Measurements from ENCODE around the gene LAYN. TPM values are rescaled to one million over a fixed set of nuclear protein-coding genes. Genes with fewer than 3 reads are reported as not detected.
A peak's percentile ranks its signal among the peaks of the same experiment; 100 is the strongest.

LAYN gene
- total and polyA plus RNA-seq, 3 experiments from 2014 or later, result 0.21 to 1.4 (median 0.85) TPM

DNA sequence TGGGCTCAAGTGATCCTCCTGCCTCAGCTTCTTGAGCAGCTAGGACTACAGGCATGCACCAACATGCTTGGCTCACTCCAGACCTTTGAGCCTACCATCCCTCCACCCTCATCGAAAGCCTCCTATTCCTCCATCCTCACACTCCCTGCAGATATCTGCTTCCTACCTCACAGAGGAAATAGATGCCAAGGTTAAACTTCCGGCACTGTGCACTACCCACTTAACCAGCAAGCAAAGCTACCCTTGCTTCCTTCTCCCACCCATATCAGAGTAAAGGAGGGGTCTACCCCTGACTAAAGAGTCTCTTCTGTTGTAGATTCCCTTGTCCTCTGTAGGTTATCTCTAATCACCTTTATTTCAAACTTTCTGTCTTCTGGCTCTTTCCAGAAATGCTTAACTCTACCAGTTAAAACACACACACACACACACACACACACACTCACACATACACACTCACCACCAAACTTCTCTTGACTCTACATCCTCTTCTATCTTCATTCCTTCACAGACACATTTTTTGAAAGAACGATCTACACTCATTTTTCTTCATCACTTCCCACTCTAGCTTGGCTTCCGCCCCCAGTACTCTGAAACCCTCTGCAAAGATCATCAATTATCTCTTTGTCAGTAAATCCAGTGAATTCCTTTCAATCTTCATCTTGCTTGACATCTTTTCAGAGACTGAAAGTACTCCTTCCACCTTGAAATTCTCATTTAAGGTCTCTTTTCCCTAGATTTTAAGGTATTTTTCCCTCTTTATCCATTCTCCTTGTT, 50.9 kb downstream of the LAYN start:
- no peak overlapping the region for H3K27ac ChIP-seq (ENCODE audit: low read depth, low read length)
- ChIA-PET POLR2A (interaction anchor here (0.9 kb wide), 1 partner anchor 176 kb away, joined by 3 read pairs; no protein-coding TSS in a partner anchor), CTCF (interaction anchor here (8.6 kb wide), 1 partner anchor 186 kb away, joined by 97 read pairs; no protein-coding TSS in a partner anchor)
- Mint-ChIP-seq H3K36me3 (no peaks in the 10 kb centered on the region), H3K4me1 (no peaks in the 10 kb centered on the region), H3K27me3 (peaks cover 4 to 8% of the 10 kb centered on the region in 2 donors), H3K4me3 (no peak overlapping the region), H3K9me3 (no peaks in the 10 kb centered on the region), H3K27ac (no peak overlapping the region)
- no peak overlapping the region for H3K4me3 ChIP-seq (ENCODE audit: low read length)
- no peaks in the 10 kb centered on the region for H3K4me1 ChIP-seq (ENCODE audit: insufficient read depth, low read length)
- no peaks in the 10 kb centered on the region for H3K9me3 ChIP-seq (ENCODE audit: low read length)
- H3K27me3 ChIP-seq (ENCODE audit: insufficient read depth, low read length, poor library complexity, severe bottlenecking), result no peaks in the 10 kb centered on the region
- DNase-seq, result no peak
- H3K36me3 ChIP-seq (ENCODE audit: insufficient read depth, low read length), result no peaks in the 10 kb centered on the region

DNA sequence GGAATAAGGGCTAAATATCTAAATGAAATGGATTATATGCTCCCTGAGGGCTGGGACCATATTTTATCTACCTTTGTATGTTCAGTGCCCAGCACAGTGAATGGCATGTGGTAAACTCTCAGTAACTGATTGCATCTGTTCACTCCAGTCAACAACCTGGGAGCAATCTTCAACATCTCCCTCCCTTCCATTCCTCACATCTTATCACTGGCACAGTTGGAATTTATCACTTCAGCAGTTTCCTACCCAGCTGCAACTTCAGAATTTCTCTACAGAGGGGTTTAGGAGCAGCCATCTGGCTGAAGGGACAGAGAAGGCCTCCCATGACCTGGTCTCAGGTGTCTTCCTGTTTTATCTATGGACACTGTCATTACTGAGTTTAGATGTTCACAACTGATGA, 52.0 kb downstream of the LAYN start:
- CTCF ChIA-PET, result interaction anchor here (8.6 kb wide), 1 partner anchor 185 kb away, joined by 97 read pairs; no protein-coding TSS in a partner anchor

DNA sequence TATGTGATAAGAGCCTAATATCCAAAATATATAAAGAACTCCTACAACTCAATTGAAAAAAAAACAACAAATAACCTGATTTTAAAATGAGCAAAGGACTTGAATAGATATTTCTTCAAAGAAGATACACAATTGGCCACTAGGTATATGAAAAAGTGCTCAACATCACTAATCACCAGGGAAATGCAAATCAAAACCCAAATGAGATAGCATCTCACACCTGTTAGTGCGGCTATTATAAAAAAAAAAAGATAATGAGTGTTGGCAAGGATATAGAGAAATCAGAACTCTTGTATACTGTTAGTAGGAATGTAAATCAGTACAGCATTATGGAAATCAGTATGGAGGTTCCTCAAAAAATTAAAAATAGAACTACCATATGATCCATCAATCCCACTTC, 55.8 kb downstream of the LAYN start:
- Histone ChIP-seq H3K4me3 (ENCODE audit: low read length) (no peak overlapping the region), H3K27ac (ENCODE audit: low read depth, low read length) (no peak overlapping the region), H3K36me3 (ENCODE audit: insufficient read depth, low read length) (no peaks in the 10 kb centered on the region), H3K27me3 (ENCODE audit: insufficient read depth, low read length, poor library complexity, severe bottlenecking) (no peaks in the 10 kb centered on the region), H3K9me3 (ENCODE audit: low read length) (no peaks in the 10 kb centered on the region), H3K4me1 (ENCODE audit: insufficient read depth, low read length) (peaks cover 2% of the 10 kb centered on the region)
- CTCF ChIA-PET, result no interaction called here
- no peak for DNase-seq
- Mint-ChIP-seq H3K36me3 (no peaks in the 10 kb centered on the region), H3K27ac (no peak overlapping the region), H3K27me3 (peaks cover 4 to 8% of the 10 kb centered on the region in 2 donors), H3K4me3 (no peak overlapping the region), H3K4me1 (peaks cover 0 to 4% (median 2%) of the 10 kb centered on the region in 3 donors), H3K9me3 (no peaks in the 10 kb centered on the region)
- POLR2A ChIA-PET, result no interaction called here

More for the DNA sequence above, 52.0 kb downstream of the LAYN start:
- H3K36me3 Mint-ChIP-seq, result no peaks in the 10 kb centered on the region
- H3K27me3 Mint-ChIP-seq, result peaks cover 4 to 8% of the 10 kb centered on the region in 2 donors
- H3K9me3 Mint-ChIP-seq, result no peaks in the 10 kb centered on the region
- POLR2A ChIA-PET, result no interaction called here
- no peaks in the 10 kb centered on the region for H3K36me3 ChIP-seq (ENCODE audit: insufficient read depth, low read length)
- H3K27ac ChIP-seq (ENCODE audit: low read depth, low read length), result no peak overlapping the region
- no peak overlapping the region for H3K27ac Mint-ChIP-seq
- no peak for DNase-seq
- H3K4me3 ChIP-seq (ENCODE audit: low read length), result no peak overlapping the region
- no peak overlapping the region for H3K4me3 Mint-ChIP-seq
- H3K9me3 ChIP-seq (ENCODE audit: low read length), result no peaks in the 10 kb centered on the region
- H3K4me1 Mint-ChIP-seq, result no peaks in the 10 kb centered on the region
- H3K27me3 ChIP-seq (ENCODE audit: insufficient read depth, low read length, poor library complexity, severe bottlenecking), result no peaks in the 10 kb centered on the region
- no peaks in the 10 kb centered on the region for H3K4me1 ChIP-seq (ENCODE audit: insufficient read depth, low read length)

DNA sequence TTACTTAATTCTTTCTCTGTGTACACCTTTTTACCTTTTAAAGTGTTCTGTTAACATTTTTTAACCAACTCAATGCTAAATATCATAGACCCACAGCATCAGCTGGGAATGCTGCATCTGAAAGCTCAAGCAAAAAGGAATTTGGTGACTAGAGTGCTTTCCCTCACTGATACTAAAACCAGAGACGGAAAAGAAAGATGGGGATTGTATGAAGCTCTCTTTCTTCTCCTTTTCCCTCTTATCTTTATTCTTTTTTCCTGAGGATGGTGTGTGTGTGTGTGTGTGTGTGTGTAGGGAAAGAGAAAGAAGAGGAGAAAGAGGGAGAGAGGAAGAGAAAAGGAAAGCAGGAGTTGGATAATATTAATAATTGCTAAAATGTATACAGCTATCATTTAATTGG, 57.6 kb downstream of the LAYN start:
- Histone ChIP-seq H3K36me3 (ENCODE audit: insufficient read depth, low read length) (no peaks in the 10 kb centered on the region), H3K27ac (ENCODE audit: low read depth, low read length) (no peak overlapping the region), H3K4me3 (ENCODE audit: low read length) (no peak overlapping the region), H3K4me1 (ENCODE audit: insufficient read depth, low read length) (peaks cover 8% of the 10 kb centered on the region), H3K9me3 (ENCODE audit: low read length) (no peaks in the 10 kb centered on the region), H3K27me3 (ENCODE audit: insufficient read depth, low read length, poor library complexity, severe bottlenecking) (no peaks in the 10 kb centered on the region)
- ChIA-PET POLR2A (no interaction called here), CTCF (interaction anchor here (1.4 kb wide), 1 partner anchor 178 kb away, joined by 5 read pairs; no protein-coding TSS in a partner anchor)
- DNase-seq, result no peak
- H3K27ac Mint-ChIP-seq, result peak overlapping the region in 2 of 8 donors; percentile 4 to 38
- H3K4me3 Mint-ChIP-seq, result peak overlapping the region in 1 of 7 donors; percentile 16
- no peaks in the 10 kb centered on the region for H3K9me3 Mint-ChIP-seq
- peaks cover 7 to 11% (median 7%) of the 10 kb centered on the region in 3 donors for H3K4me1 Mint-ChIP-seq
- peaks cover 4 to 8% of the 10 kb centered on the region in 2 donors for H3K27me3 Mint-ChIP-seq
- peaks cover 0 to 3% (median 0%) of the 10 kb centered on the region in 3 donors for H3K36me3 Mint-ChIP-seq

DNA sequence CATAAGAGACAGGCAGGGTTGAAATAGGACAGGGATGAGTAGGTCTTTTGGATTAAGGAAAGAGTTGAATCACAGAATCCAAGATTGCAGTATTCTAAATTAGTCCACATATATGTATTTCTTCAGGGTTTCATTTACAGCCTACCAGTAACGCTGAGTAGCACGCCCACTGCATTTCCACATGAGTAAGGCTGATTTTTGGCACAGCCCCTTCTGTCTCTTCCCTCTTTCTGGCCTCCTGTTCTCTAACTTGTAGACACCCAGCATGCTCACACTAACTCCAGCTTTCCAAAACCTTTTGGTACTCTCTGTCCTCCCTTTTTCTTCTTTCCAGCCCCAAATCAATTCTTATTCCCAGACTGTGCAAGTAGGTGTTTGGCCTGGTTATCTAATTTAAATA, 58.0 kb downstream of the LAYN start:
- Mint-ChIP-seq H3K36me3 (peaks cover 0 to 7% (median 0%) of the 10 kb centered on the region in 3 donors), H3K4me1 (peaks cover 11 to 15% (median 11%) of the 10 kb centered on the region in 3 donors), H3K9me3 (no peaks in the 10 kb centered on the region), H3K27me3 (peaks cover 4 to 8% of the 10 kb centered on the region in 2 donors), H3K27ac (peak overlapping the region in 1 of 8 donors; percentile 38), H3K4me3 (peak overlapping the region in 1 of 7 donors; percentile 75)
- Histone ChIP-seq H3K4me1 (ENCODE audit: insufficient read depth, low read length) (peaks cover 13% of the 10 kb centered on the region), H3K27me3 (ENCODE audit: insufficient read depth, low read length, poor library complexity, severe bottlenecking) (no peaks in the 10 kb centered on the region), H3K4me3 (ENCODE audit: low read length) (no peak overlapping the region), H3K9me3 (ENCODE audit: low read length) (no peaks in the 10 kb centered on the region), H3K27ac (ENCODE audit: low read depth, low read length) (no peak overlapping the region), H3K36me3 (ENCODE audit: insufficient read depth, low read length) (no peaks in the 10 kb centered on the region)
- CTCF ChIA-PET, result interaction anchor here (1.4 kb wide), 1 partner anchor 178 kb away, joined by 5 read pairs; no protein-coding TSS in a partner anchor
- POLR2A ChIA-PET, result no interaction called here
- DNase-seq, result no peak

DNA sequence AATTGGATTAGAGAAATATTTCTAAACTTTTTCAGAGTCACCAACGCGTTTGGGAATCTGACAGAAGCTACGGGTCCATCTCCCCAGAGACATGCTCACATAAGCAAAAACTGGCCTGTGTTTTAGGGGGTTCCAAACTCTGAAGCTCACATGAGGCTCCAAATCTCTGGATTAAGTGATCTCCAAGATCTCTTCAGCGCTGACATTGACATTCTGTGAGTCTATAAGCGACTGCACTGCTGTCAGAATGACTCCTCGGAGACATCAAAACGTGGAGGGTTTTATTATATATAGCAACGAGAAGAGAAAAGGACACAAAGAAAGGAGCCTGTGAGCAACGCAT, 61.1 kb downstream of the LAYN start:
- no peak for DNase-seq
- CTCF ChIA-PET, result interaction anchor here (0.6 to 0.9 kb wide), 2 partner anchors 165 to 175 kb away, joined by 3 to 6 read pairs; partner anchors contain the start of gene PPP2R1B
- H3K4me3 ChIP-seq (ENCODE audit: low read length), result peak overlapping the region; percentile 57
- H3K9me3 Mint-ChIP-seq, result no peaks in the 10 kb centered on the region
- H3K9me3 ChIP-seq (ENCODE audit: low read length), result no peaks in the 10 kb centered on the region
- no peaks in the 10 kb centered on the region for H3K27me3 ChIP-seq (ENCODE audit: insufficient read depth, low read length, poor library complexity, severe bottlenecking)
- H3K27me3 Mint-ChIP-seq, result no peaks in the 10 kb centered on the region
- H3K36me3 ChIP-seq (ENCODE audit: insufficient read depth, low read length), result no peaks in the 10 kb centered on the region
- H3K4me1 Mint-ChIP-seq, result peaks cover 23 to 32% (median 32%) of the 10 kb centered on the region in 3 donors
- H3K36me3 Mint-ChIP-seq, result peaks cover 0 to 7% (median 0%) of the 10 kb centered on the region in 3 donors
- POLR2A ChIA-PET, result interaction anchor here (1.2 kb wide), 1 partner anchor 165 kb away, joined by 3 read pairs; the partner anchor contains the start of gene PPP2R1B
- H3K27ac ChIP-seq (ENCODE audit: low read depth, low read length), result peak overlapping the region; percentile 71
- peaks cover 27% of the 10 kb centered on the region for H3K4me1 ChIP-seq (ENCODE audit: insufficient read depth, low read length)
- peak overlapping the region; percentile 93 to 97 (median 96) for H3K27ac Mint-ChIP-seq
- H3K4me3 Mint-ChIP-seq, result peak overlapping the region; percentile 87 to 96 (median 93)

DNA sequence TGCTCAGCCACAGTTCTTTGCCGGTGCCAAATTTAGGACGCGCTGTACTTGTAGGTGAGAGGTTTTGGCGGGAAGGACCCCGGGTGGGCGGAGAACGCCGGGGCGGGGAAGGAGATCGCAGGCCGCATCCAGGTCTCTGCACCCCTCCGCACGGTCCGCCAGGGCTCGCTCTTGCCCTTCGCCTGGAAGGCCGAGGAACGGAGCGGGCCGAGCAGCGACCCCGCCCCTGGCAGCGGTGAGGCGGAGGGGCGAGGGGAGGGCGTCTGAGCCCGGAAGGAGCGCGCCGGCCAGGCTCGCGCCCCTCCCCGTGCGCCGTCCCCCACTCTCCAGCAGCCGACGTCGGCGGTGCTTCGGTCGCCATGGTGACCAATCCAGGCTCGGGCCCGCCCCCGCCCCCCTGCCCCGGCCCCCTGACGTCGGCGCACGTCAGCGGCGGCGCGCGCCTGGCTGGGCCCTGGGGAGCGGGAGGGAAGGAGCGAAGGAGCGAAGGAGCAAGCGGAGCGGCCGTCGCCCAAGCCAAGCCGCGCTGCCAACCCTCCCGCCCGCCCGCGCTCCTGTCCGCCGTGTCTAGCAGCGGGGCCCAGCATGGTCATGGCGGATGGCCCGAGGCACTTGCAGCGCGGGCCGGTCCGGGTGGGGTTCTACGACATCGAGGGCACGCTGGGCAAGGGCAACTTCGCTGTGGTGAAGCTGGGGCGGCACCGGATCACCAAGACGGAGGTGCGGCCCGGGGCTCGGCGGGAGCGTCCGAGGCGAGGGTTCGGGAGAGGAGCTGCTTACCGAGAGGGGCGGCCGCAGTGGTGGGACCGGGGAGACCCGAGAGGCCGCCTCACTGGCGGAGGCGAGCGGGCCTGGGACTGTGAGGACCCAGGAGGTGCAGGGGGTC, 61.7 kb downstream of the LAYN start, which contains the start of gene SIK2:
Gene SIK2, plus strand, starts transcription at position 471 of the 886 bp plus-strand sequence. Its CDS starts 115 bp downstream, at position 586.
- H3K27me3 ChIP-seq (ENCODE audit: insufficient read depth, low read length, poor library complexity, severe bottlenecking), result no peaks in the 10 kb centered on the region
- H3K4me1 Mint-ChIP-seq, result peaks cover 23 to 35% (median 32%) of the 10 kb centered on the region in 3 donors
- H3K27me3 Mint-ChIP-seq, result no peaks in the 10 kb centered on the region
- no peaks in the 10 kb centered on the region for H3K9me3 ChIP-seq (ENCODE audit: low read length)
- H3K36me3 ChIP-seq (ENCODE audit: insufficient read depth, low read length), result no peaks in the 10 kb centered on the region
- no peaks in the 10 kb centered on the region for H3K9me3 Mint-ChIP-seq
- peak within 1 kb of the TSS; percentile 96 to 99 (median 98) for H3K27ac Mint-ChIP-seq
- peaks cover 0 to 7% (median 0%) of the 10 kb centered on the region in 3 donors for H3K36me3 Mint-ChIP-seq
- H3K4me3 ChIP-seq (ENCODE audit: low read length), result peak within 1 kb of the TSS; percentile 82
- H3K4me1 ChIP-seq (ENCODE audit: insufficient read depth, low read length), result peaks cover 27% of the 10 kb centered on the region
- peak within 1 kb of the TSS; percentile 79 for H3K27ac ChIP-seq (ENCODE audit: low read depth, low read length)
- ChIA-PET CTCF (interaction anchor here (0.9 to 1.8 kb wide), 3 partner anchors 156 to 167 kb away, joined by 3 to 6 read pairs (median 4); partner anchors contain the start of gene PPP2R1B), POLR2A (interaction anchor here (0.7 to 1.2 kb wide), 2 partner anchors 163 to 164 kb away, joined by 3 read pairs; partner anchors contain the start of gene PPP2R1B)
- peak within 1 kb of the TSS; percentile 91 to 97 (median 96) for H3K4me3 Mint-ChIP-seq
- DNase-seq, result peak; percentile 88 to 95 (median 90)

Data from CD8-positive, alpha-beta memory T cell (primary cell).